ENCODE results near the gene TOMM34.

Gene TOMM34

DNA sequence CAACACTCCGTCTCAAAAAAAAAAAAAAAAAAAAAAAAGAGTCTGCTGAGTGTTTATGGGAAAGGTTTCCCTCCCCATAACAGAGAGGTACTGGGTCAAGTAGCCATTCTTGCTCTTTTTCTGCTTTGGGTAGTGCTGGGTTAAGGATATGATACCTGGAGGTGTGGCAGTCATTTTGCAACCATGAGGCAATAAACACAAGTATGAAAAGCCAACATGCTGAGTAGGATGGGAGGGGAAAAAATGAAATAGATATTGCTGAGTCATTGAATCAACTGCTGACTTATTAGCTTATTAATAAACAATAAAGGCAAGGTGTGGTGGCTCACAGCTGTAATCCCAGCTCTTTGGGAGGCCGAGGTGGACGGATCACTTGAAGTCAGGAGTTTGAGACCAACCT, 2.3 kb upstream of the TOMM34 start:
- no peak overlapping the region for H3K4me3 ChIP-seq (ENCODE audit: low read length in 2 of 2)
- H2BK15ac ChIP-seq (ENCODE audit: low read length), result no peak overlapping the region
- no peak overlapping the region for H3K14ac ChIP-seq (ENCODE audit: low read length)
- no peak overlapping the region for H2BK5ac ChIP-seq (ENCODE audit: low read length)
- no peak overlapping the region for H2AK5ac ChIP-seq (ENCODE audit: low read depth, low read length)
- H3K9me3 ChIP-seq (replicated peaks in 1 of 2; ENCODE audit: control insufficient read depth in 2 of 2, insufficient read depth in 1 of 2, low read depth in 1 of 2, low read length in 2 of 2), result no peaks in the 10 kb centered on the region
- H2BK120ac ChIP-seq (ENCODE audit: low read depth, low read length), result no peak overlapping the region
- H3K4me1 ChIP-seq (ENCODE audit: control insufficient read depth in 2 of 2, insufficient read depth in 1 of 2, low read depth in 1 of 2, low read length in 2 of 2), result peaks cover 10 to 12% of the 10 kb centered on the region in 2 donors
- no peak overlapping the region for H3K4ac ChIP-seq (ENCODE audit: low read length)
- H2BK12ac ChIP-seq (ENCODE audit: low read length), result no peak overlapping the region
- H3K27ac ChIP-seq (replicated peaks; ENCODE audit: low read length), result no peak overlapping the region
- H2AFZ ChIP-seq (ENCODE audit: low read length), result no peak overlapping the region
- DNase-seq (ENCODE audit: low spot score), result no peak
- H3K9ac ChIP-seq (ENCODE audit: low read depth, low read length, poor library complexity), result no peak overlapping the region
- H4K8ac ChIP-seq (ENCODE audit: low read depth, low read length), result no peak overlapping the region
- H3K27me3 ChIP-seq (ENCODE audit: control insufficient read depth in 3 of 3, insufficient read depth in 3 of 3, low read depth in 1 of 3, low read length in 3 of 3), result no peaks in the 10 kb centered on the region
- WGBS, 2 donors (ENCODE audit: extremely low coverage in 2 of 2, insufficient read length in 2 of 2, insufficient replicate concordance in 1 of 2), result no CpG with 5 or more reads among the region's 3 CpGs
- H3K4me2 ChIP-seq (ENCODE audit: insufficient read depth, low read length, poor library complexity, severe bottlenecking), result no peak overlapping the region
- H3K36me3 ChIP-seq (replicated peaks in 1 of 2; ENCODE audit: control insufficient read depth in 2 of 2, insufficient read depth in 2 of 2, low read length in 2 of 2), result peaks cover 0 to 10% of the 10 kb centered on the region in 2 donors
- H3K23ac ChIP-seq (ENCODE audit: low read depth, low read length, poor library complexity), result no peak overlapping the region
- no peak overlapping the region for H3K18ac ChIP-seq (ENCODE audit: low read length)
- peaks cover 1% of the 10 kb centered on the region for H3K79me1 ChIP-seq (ENCODE audit: low read depth, low read length)
- no peak overlapping the region for H4K91ac ChIP-seq (ENCODE audit: low read depth, low read length, poor library complexity)

DNA sequence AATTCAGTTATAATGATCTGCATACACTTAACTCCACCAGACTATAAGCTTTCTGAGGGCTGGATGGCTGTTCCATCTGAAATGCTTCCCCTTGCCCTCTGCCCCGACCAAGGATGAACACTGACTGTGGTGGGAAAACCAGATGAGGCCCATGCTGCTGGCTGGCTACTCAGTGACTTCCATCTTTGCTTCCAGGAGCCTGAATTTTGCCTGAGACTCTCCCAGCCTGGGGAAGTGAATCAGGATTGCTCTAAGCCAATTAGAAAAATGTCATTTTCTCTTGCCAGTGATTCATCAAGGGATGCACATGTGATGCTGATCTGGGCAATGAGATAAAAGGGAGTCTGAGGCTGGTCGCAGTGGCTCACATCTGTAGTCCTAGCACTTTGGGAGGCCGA, 1.7 kb upstream of the TOMM34 start:
- Histone ChIP-seq H3K79me1 (ENCODE audit: low read depth, low read length) (peaks cover 1% of the 10 kb centered on the region), H3K4me1 (ENCODE audit: control insufficient read depth in 2 of 2, insufficient read depth in 1 of 2, low read depth in 1 of 2, low read length in 2 of 2) (peaks cover 6 to 10% of the 10 kb centered on the region in 2 donors), H2BK120ac (ENCODE audit: low read depth, low read length) (no peak overlapping the region), H3K23ac (ENCODE audit: low read depth, low read length, poor library complexity) (no peak overlapping the region), H3K14ac (ENCODE audit: low read length) (no peak overlapping the region), H3K18ac (ENCODE audit: low read length) (no peak overlapping the region), H3K27ac (replicated peaks; ENCODE audit: low read length) (no peak overlapping the region), H3K9ac (ENCODE audit: low read depth, low read length, poor library complexity) (no peak overlapping the region), H3K4ac (ENCODE audit: low read length) (no peak overlapping the region), H3K9me3 (replicated peaks in 1 of 2; ENCODE audit: control insufficient read depth in 2 of 2, insufficient read depth in 1 of 2, low read depth in 1 of 2, low read length in 2 of 2) (no peaks in the 10 kb centered on the region), H3K4me2 (ENCODE audit: insufficient read depth, low read length, poor library complexity, severe bottlenecking) (no peak overlapping the region), H4K91ac (ENCODE audit: low read depth, low read length, poor library complexity) (no peak overlapping the region), H4K8ac (ENCODE audit: low read depth, low read length) (no peak overlapping the region), H3K27me3 (ENCODE audit: control insufficient read depth in 3 of 3, insufficient read depth in 3 of 3, low read depth in 1 of 3, low read length in 3 of 3) (no peaks in the 10 kb centered on the region), H2AK5ac (ENCODE audit: low read depth, low read length) (no peak overlapping the region), H3K4me3 (ENCODE audit: low read length in 2 of 2) (no peak overlapping the region), H2AFZ (ENCODE audit: low read length) (peak overlapping the region; percentile 20), H3K36me3 (replicated peaks in 1 of 2; ENCODE audit: control insufficient read depth in 2 of 2, insufficient read depth in 2 of 2, low read length in 2 of 2) (peaks cover 0 to 13% of the 10 kb centered on the region in 2 donors), H2BK5ac (ENCODE audit: low read length) (no peak overlapping the region), H2BK15ac (ENCODE audit: low read length) (no peak overlapping the region), H2BK12ac (ENCODE audit: low read length) (no peak overlapping the region)
- no peak for DNase-seq (ENCODE audit: low spot score)
- WGBS, 2 donors (ENCODE audit: extremely low coverage in 2 of 2, insufficient read length in 2 of 2, insufficient replicate concordance in 1 of 2), result no CpG with 5 or more reads among the region's 3 CpGs

DNA sequence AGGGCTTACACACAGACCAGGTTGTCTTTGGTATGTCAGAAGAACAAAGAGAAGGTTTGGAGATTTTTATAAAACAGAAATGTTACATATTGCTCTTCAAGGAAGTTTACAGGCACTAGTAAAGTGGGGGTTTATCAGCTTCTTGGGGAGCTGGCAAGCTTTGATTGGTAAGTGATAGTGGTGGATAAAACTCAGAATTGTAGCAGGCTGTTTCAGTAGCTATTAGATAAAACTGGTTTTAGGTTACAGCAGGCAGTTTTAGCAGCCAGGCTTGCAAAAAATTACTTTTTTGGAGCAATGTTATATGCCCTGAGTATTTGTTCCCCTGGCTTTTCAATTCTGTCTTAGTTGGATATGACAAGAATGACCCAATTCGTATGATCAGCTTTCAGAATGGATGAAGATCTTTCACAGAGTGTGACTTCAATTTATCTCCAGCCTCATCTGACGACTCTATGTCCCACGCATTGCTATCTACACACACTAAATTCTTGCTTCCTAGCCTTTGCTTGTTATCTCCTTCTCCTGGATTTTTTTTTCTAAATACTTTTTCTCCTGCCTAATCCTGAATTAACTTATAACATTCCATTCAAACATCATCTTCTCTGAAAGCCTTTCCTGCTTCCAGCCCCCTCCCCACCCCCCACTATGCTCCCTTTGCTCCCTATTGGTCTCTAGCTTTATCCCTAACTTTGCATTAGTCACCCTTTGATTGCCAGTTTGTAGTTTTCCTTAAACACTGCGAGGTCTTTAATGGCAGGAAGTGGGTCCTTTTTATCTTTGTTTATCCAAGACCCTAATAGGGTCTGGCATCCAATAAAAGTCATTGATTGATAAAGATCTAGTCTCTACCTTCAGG, 1.0 kb upstream of the TOMM34 start:
- Histone ChIP-seq H2BK120ac (ENCODE audit: low read depth, low read length) (no peak overlapping the region), H4K91ac (ENCODE audit: low read depth, low read length, poor library complexity) (no peak overlapping the region), H3K4me1 (ENCODE audit: control insufficient read depth in 2 of 2, insufficient read depth in 1 of 2, low read depth in 1 of 2, low read length in 2 of 2) (peaks cover 6 to 10% of the 10 kb centered on the region in 2 donors), H2AFZ (ENCODE audit: low read length) (peak overlapping the region; percentile 20), H3K4me2 (ENCODE audit: insufficient read depth, low read length, poor library complexity, severe bottlenecking) (no peak overlapping the region), H2BK12ac (ENCODE audit: low read length) (no peak overlapping the region), H3K14ac (ENCODE audit: low read length) (no peak overlapping the region), H3K79me1 (ENCODE audit: low read depth, low read length) (peaks cover 3% of the 10 kb centered on the region), H2BK5ac (ENCODE audit: low read length) (no peak overlapping the region), H3K4ac (ENCODE audit: low read length) (no peak overlapping the region), H3K23ac (ENCODE audit: low read depth, low read length, poor library complexity) (no peak overlapping the region), H3K27ac (replicated peaks; ENCODE audit: low read length) (no peak overlapping the region), H3K9me3 (replicated peaks in 1 of 2; ENCODE audit: control insufficient read depth in 2 of 2, insufficient read depth in 1 of 2, low read depth in 1 of 2, low read length in 2 of 2) (no peaks in the 10 kb centered on the region), H3K9ac (ENCODE audit: low read depth, low read length, poor library complexity) (no peak overlapping the region), H3K36me3 (replicated peaks in 1 of 2; ENCODE audit: control insufficient read depth in 2 of 2, insufficient read depth in 2 of 2, low read length in 2 of 2) (peaks cover 2 to 20% of the 10 kb centered on the region in 2 donors), H3K27me3 (ENCODE audit: control insufficient read depth in 3 of 3, insufficient read depth in 3 of 3, low read depth in 1 of 3, low read length in 3 of 3) (no peaks in the 10 kb centered on the region), H4K8ac (ENCODE audit: low read depth, low read length) (no peak overlapping the region), H3K4me3 (ENCODE audit: low read length in 2 of 2) (no peak overlapping the region), H2BK15ac (ENCODE audit: low read length) (no peak overlapping the region), H3K18ac (ENCODE audit: low read length) (no peak overlapping the region), H2AK5ac (ENCODE audit: low read depth, low read length) (no peak overlapping the region)
- DNase-seq (ENCODE audit: low spot score), result no peak
- WGBS, 2 donors (ENCODE audit: extremely low coverage in 2 of 2, insufficient read length in 2 of 2, insufficient replicate concordance in 1 of 2), result no CpG with 5 or more reads among the region's 4 CpGs

DNA sequence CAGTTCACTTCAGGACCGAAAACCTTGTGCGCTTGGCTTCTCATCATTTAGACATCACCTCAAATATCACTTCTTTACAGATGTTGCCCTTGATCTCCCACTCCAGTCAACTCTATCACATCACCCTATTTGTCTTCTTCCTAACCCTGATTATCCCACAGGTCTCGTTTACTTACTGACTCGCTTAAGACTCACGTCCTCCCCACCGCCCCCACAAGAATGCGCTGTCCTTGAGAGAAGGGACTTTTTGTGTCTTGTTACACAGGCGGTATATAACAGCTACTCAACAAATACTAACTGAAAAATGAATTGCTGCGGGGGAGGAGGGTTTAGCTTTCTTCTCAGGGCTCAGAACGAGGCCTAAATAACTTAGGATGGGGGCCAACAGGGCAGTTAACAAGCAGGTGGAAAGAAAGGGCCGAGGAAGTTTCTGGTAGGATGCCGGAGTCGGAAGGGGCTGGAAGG, 527 bp downstream of the TOMM34 start:
- peak overlapping the region; percentile 94 for H3K18ac ChIP-seq (ENCODE audit: low read length)
- H2BK5ac ChIP-seq (ENCODE audit: low read length), result peak overlapping the region; percentile 2
- H2BK120ac ChIP-seq (ENCODE audit: low read depth, low read length), result no peak overlapping the region
- no peak overlapping the region for H4K91ac ChIP-seq (ENCODE audit: low read depth, low read length, poor library complexity)
- peak overlapping the region; percentile 75 for H3K4me2 ChIP-seq (ENCODE audit: insufficient read depth, low read length, poor library complexity, severe bottlenecking)
- H3K79me1 ChIP-seq (ENCODE audit: low read depth, low read length), result peaks cover 3% of the 10 kb centered on the region
- H3K14ac ChIP-seq (ENCODE audit: low read length), result no peak overlapping the region
- no peak overlapping the region for H4K8ac ChIP-seq (ENCODE audit: low read depth, low read length)
- peaks cover 6 to 10% of the 10 kb centered on the region in 2 donors for H3K4me1 ChIP-seq (ENCODE audit: control insufficient read depth in 2 of 2, insufficient read depth in 1 of 2, low read depth in 1 of 2, low read length in 2 of 2)
- no peak overlapping the region for H3K23ac ChIP-seq (ENCODE audit: low read depth, low read length, poor library complexity)
- H3K27ac ChIP-seq (replicated peaks; ENCODE audit: low read length), result no peak overlapping the region
- peak overlapping the region; percentile 82 to 93 for H3K4me3 ChIP-seq (ENCODE audit: low read length in 2 of 2)
- H3K36me3 ChIP-seq (replicated peaks in 1 of 2; ENCODE audit: control insufficient read depth in 2 of 2, insufficient read depth in 2 of 2, low read length in 2 of 2), result peaks cover 15 to 35% of the 10 kb centered on the region in 2 donors
- peak overlapping the region; percentile 90 for H2AFZ ChIP-seq (ENCODE audit: low read length)
- no CpG with 5 or more reads among the region's 13 CpGs for WGBS, 2 donors (ENCODE audit: extremely low coverage in 2 of 2, insufficient read length in 2 of 2, insufficient replicate concordance in 1 of 2)
- H3K4ac ChIP-seq (ENCODE audit: low read length), result no peak overlapping the region
- H3K27me3 ChIP-seq (ENCODE audit: control insufficient read depth in 3 of 3, insufficient read depth in 3 of 3, low read depth in 1 of 3, low read length in 3 of 3), result no peaks in the 10 kb centered on the region
- H3K9me3 ChIP-seq (replicated peaks in 1 of 2; ENCODE audit: control insufficient read depth in 2 of 2, insufficient read depth in 1 of 2, low read depth in 1 of 2, low read length in 2 of 2), result no peaks in the 10 kb centered on the region
- DNase-seq (ENCODE audit: low spot score), result peak; percentile 6
- no peak overlapping the region for H2BK15ac ChIP-seq (ENCODE audit: low read length)
- no peak overlapping the region for H2BK12ac ChIP-seq (ENCODE audit: low read length)
- H3K9ac ChIP-seq (ENCODE audit: low read depth, low read length, poor library complexity), result peak overlapping the region; percentile 75
- H2AK5ac ChIP-seq (ENCODE audit: low read depth, low read length), result no peak overlapping the region
